ENCODE results near the gene OCIAD1. TPM values are rescaled to one million over a fixed set of nuclear protein-coding genes. Genes with fewer than 3 reads are reported as not detected.
"Not testable (repeated sequence)": the region's sequence is repeated elsewhere in the genome, so short reads cannot be mapped to it uniquely, and the experiment has no call there.

The OCIAD1 gene
- total RNA-seq, 1 experiment from 2014 or later = 103 TPM

GRCh38 chr4:48877827-48878535 is 47.1 kb downstream of the OCIAD1 start:
- in situ Hi-C loops (cut with HindIII; ENCODE audit: low pct_unique_long_range_greater_than_20kb, low sequenced_read_pairs) (no loop called here), intact Hi-C loops (cut with micrococcal nuclease; ENCODE audit: unreplicated experiment) (no loop called here)
- DNase-seq (ENCODE audit: low read depth, low spot score) = no peak
- H3K36me3 ChIP-seq (ENCODE audit: control insufficient read depth, insufficient read depth, low read length) = no peaks in the 10 kb centered on the region
- H3K4me1 ChIP-seq (ENCODE audit: control insufficient read depth, insufficient read depth, low read length) = no peaks in the 10 kb centered on the region
- H3K27ac ChIP-seq (ENCODE audit: low read length) = no peak overlapping the region
- no peak overlapping the region for H3K4me3 ChIP-seq (ENCODE audit: low read depth in 2 of 2, low read length in 2 of 2)
- no peak for ATAC-seq
- ChIA-PET POLR2A (no interaction called here), CTCF (no interaction called here)
- no peaks in the 10 kb centered on the region for H3K9me3 ChIP-seq (ENCODE audit: control insufficient read depth, insufficient read depth, low read depth, low read length)
- TF ChIP-seq TCF7L2 (IDR thresholded peaks at IDR 0.05; ENCODE audit: low read depth, low read length) (no peak), CTCF (IDR thresholded peaks at IDR 0.05) (no peak), REST (IDR thresholded peaks at IDR 0.05; ENCODE audit: insufficient read depth in 1 of 2, low read depth in 2 of 2, low read length in 1 of 2) (no peak), SIN3A (IDR thresholded peaks at IDR 0.05; ENCODE audit: borderline replicate concordance, insufficient read depth, low read depth, low read length) (no peak), POLR2AphosphoS5 (IDR thresholded peaks at IDR 0.05; ENCODE audit: low read depth, low read length) (no peak)
- no TSS peak for BruUV-seq (replicated peaks)
- no peaks in the 10 kb centered on the region for H3K27me3 ChIP-seq (ENCODE audit: control insufficient read depth, insufficient read depth, low read length)

GRCh38 chr4:48879561-48880442 is 48.9 kb downstream of the OCIAD1 start:
- H3K27ac ChIP-seq (ENCODE audit: low read length) = no peak overlapping the region
- ATAC-seq (no peak), DNase-seq (ENCODE audit: low read depth, low spot score) (no peak)
- ChIA-PET CTCF (no interaction called here), POLR2A (interaction anchor here (0.6 kb wide), 1 partner anchor 34 kb away, joined by 3 read pairs; no protein-coding TSS in a partner anchor)
- in situ Hi-C loops (cut with HindIII; ENCODE audit: low pct_unique_long_range_greater_than_20kb, low sequenced_read_pairs) = no loop called here
- H3K4me1 ChIP-seq (ENCODE audit: control insufficient read depth, insufficient read depth, low read length) = no peaks in the 10 kb centered on the region
- intact Hi-C loops (cut with micrococcal nuclease; ENCODE audit: unreplicated experiment) = no loop called here
- BruUV-seq (replicated peaks) = no TSS peak
- no peaks in the 10 kb centered on the region for H3K36me3 ChIP-seq (ENCODE audit: control insufficient read depth, insufficient read depth, low read length)
- TF ChIP-seq SIN3A (IDR thresholded peaks at IDR 0.05; ENCODE audit: borderline replicate concordance, insufficient read depth, low read depth, low read length) = no peak
- H3K27me3 ChIP-seq (ENCODE audit: control insufficient read depth, insufficient read depth, low read length) = no peaks in the 10 kb centered on the region
- H3K4me3 ChIP-seq (ENCODE audit: low read depth in 2 of 2, low read length in 2 of 2) = no peak overlapping the region
- no peaks in the 10 kb centered on the region for H3K9me3 ChIP-seq (ENCODE audit: control insufficient read depth, insufficient read depth, low read depth, low read length)

GRCh38 chr4:48881646-48882045 is 50.8 kb downstream of the OCIAD1 start:
- H3K4me1 ChIP-seq (ENCODE audit: control insufficient read depth, insufficient read depth, low read length); ATAC-seq; intact Hi-C loops (cut with micrococcal nuclease; ENCODE audit: unreplicated experiment); in situ Hi-C loops (cut with HindIII; ENCODE audit: low pct_unique_long_range_greater_than_20kb, low sequenced_read_pairs); POLR2A ChIA-PET; H3K9me3 ChIP-seq (ENCODE audit: control insufficient read depth, insufficient read depth, low read depth, low read length); H3K27me3 ChIP-seq (ENCODE audit: control insufficient read depth, insufficient read depth, low read length); BruUV-seq (replicated peaks); H3K4me3 ChIP-seq (ENCODE audit: low read depth in 2 of 2, low read length in 2 of 2); H3K36me3 ChIP-seq (ENCODE audit: control insufficient read depth, insufficient read depth, low read length); H3K27ac ChIP-seq (ENCODE audit: low read length); CTCF ChIA-PET; DNase-seq (ENCODE audit: low read depth, low spot score): not testable (repeated sequence)

- H3K36me3 ChIP-seq (ENCODE audit: control insufficient read depth, insufficient read depth, low read length); H3K27me3 ChIP-seq (ENCODE audit: control insufficient read depth, insufficient read depth, low read length); H3K27ac ChIP-seq (ENCODE audit: low read length); H3K4me3 ChIP-seq (ENCODE audit: low read depth in 2 of 2, low read length in 2 of 2); H3K9me3 ChIP-seq (ENCODE audit: control insufficient read depth, insufficient read depth, low read depth, low read length); DNase-seq (ENCODE audit: low read depth, low spot score); BruUV-seq (replicated peaks); H3K4me1 ChIP-seq (ENCODE audit: control insufficient read depth, insufficient read depth, low read length); in situ Hi-C loops (cut with HindIII; ENCODE audit: low pct_unique_long_range_greater_than_20kb, low sequenced_read_pairs); intact Hi-C loops (cut with micrococcal nuclease; ENCODE audit: unreplicated experiment); CTCF ChIA-PET; ATAC-seq; POLR2A ChIA-PET: not testable (repeated sequence)
These were observed 58.9 kb downstream of the OCIAD1 start for GRCh38 chr4:48889750-48890149.
